Purkinje cell (primary cell): ENCODE data around the gene CFAP68. TPM values are rescaled to one million over a fixed set of nuclear protein-coding genes. Genes with fewer than 3 reads are reported as not detected.

Source experiments
- polyA plus RNA-seq: library from polyadenylated mRNA; unstranded; fragments of >200 nt; fragmentation: Nextera tagmentation; gene quantifications from 2 replicates; pipeline ENCODE4 v1.2.1, GENCODE V29; 2014

The CFAP68 gene, protein sequence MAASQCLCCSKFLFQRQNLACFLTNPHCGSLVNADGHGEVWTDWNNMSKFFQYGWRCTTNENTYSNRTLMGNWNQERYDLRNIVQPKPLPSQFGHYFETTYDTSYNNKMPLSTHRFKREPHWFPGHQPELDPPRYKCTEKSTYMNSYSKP
- 211 and 275 TPM in 2 replicates for polyA plus RNA-seq

DNA sequence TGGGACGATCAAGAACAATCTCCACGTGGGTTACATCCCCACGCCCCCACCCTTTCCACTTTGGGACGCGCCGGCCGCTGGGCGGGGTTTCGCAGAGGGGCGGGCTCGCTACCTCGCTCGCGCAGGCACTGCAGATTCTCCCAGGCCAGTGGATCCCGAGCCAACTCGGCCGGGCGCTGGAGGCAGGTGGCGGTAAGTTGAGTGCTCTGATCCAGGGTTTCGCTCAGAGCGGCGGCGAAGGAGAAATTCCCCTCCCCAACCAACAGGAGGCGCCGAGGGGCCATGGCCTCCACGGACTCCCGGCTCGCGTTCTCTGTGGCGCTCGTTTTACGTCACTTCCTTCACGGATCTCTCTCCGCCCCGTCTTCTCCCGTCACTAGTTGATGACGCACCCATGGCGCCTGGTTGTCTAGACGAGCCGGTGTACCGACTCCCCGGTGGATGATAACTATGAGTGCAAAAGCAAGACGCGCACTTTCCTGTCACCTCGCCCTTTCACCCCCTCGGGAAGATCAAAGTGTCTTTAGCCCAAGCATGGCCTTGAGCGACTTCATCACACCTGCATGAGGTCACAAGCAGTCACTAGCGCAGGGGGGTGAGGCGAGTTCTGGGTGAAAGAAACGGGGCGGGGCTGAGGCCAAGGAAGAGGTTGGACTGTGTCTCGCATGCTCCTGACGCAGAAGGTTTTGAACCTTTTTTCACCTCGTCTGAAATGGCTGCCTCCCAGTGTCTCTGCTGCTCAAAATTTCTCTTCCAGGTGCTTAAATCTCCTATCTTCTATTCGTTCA, at the start of gene CFAP68, which contains the start of gene FDXACB1:
TSS of gene CFAP68 (plus strand) at position 693 of the 788 bp plus-strand sequence. CDS start at position 713, 20 bp downstream.
TSS of gene FDXACB1 (minus strand) at position 317 of the 788 bp plus-strand sequence. CDS start at position 284, 33 bp downstream.

DNA sequence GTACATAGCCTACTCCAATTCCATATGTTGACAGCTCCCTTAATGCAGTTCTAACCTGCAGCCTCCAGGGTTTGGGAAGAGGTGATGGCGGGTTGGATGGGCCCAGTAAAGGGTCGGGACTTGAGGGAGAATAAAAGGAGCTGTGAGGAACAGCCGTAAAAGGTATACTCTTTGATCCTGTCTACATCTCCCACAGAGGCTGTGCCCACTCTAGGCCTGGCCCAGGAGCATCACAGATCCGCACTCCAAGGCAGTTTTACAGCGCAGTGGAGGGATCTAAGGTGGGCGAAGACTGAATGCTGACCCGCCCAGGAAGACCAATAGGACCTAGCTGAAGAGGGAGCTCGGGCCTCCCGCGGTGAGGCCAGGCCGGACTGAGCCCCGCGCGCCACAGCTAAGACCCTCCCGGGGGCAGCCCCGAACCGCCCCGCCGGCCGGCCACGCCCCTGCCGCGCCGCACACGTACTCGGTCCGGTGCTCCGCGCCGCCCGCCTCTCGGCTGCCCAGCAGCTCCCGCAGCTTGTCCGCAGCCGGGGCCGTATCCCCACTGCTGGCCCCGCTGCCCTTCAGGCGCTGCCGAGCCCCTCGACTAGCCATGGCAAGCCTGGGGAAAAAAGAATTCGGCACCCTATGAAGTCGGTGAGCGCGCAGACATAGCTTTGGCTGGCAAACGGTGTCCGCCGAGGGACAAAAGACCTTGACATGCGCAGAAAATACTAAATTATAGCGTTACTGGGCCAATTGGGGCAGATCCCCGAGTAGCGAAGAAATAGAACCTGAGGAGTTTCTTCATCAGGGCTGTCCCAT, 8.3 kb upstream of the CFAP68 start, which contains the start of gene ALG9:
TSS of gene ALG9 (minus strand) at position 696 of the 807 bp plus-strand sequence. CDS start at position 597, 99 bp downstream.

DNA sequence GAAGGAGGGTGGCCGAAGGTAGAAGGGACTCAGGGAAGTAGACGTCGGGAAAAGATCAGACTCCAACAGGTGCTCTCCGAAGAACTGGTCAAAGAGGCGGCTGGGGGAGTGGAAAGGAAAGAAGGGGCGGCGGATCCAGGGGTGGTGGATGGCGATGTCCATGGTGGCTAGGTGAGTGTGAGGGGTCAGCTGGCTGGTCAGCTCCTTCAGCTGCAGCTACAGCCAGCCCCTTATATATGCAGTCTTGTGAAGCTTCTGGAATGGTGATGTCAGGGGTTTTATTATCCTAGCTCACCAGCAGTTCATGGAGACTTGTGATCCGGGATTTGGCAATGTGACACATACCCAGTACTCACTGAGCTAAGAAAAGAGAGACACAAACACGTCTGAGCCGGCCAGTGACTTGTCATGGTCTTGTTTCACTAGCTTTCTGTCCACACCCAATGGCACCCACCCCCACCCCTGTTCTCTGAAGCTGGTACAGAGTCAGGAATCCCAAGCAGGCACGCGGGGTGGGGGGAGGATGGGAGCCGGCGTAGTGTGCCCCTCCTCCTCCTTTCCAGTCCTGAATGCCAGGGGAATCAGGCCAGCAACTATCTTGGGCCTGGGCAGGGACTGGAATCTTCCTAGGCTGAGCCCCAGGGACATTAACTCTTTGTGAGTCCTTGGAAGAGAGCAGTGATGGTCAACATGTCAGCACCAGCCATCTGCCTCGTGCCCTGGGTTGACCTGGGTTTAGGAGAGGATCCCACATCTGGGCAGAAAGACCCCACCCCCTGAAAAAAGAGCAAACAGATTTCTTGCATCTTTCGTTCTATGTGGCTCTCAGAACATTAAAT, 32.4 kb downstream of the CFAP68 start, which contains the start of gene CRYAB:
TSS of gene CRYAB (minus strand) at position 208 of the 839 bp plus-strand sequence. CDS start at position 162, 46 bp downstream.

DNA sequence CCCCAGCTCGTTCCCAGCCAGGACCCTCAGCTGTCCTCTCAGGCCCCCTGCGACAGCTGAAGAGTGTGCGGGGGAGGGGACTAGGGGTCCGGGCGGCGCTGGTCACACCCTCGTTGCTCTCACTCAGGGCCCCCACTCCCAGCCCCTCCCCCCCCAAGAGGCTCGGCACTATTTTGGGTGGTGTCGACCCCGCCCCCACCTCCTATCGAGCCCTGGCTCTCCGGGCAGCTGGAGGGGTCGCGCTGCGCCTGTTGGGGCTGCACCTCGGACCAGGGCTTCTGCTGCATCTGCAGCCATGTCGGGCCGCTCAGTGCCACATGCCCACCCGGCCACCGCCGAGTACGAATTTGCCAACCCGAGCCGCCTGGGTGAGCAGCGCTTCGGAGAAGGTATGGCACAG, 33.2 kb downstream of the CFAP68 start, which contains the start of gene HSPB2:
TSS of gene HSPB2 (plus strand) at position 200 of the 400 bp plus-strand sequence. CDS start at position 296, 96 bp downstream.

DNA sequence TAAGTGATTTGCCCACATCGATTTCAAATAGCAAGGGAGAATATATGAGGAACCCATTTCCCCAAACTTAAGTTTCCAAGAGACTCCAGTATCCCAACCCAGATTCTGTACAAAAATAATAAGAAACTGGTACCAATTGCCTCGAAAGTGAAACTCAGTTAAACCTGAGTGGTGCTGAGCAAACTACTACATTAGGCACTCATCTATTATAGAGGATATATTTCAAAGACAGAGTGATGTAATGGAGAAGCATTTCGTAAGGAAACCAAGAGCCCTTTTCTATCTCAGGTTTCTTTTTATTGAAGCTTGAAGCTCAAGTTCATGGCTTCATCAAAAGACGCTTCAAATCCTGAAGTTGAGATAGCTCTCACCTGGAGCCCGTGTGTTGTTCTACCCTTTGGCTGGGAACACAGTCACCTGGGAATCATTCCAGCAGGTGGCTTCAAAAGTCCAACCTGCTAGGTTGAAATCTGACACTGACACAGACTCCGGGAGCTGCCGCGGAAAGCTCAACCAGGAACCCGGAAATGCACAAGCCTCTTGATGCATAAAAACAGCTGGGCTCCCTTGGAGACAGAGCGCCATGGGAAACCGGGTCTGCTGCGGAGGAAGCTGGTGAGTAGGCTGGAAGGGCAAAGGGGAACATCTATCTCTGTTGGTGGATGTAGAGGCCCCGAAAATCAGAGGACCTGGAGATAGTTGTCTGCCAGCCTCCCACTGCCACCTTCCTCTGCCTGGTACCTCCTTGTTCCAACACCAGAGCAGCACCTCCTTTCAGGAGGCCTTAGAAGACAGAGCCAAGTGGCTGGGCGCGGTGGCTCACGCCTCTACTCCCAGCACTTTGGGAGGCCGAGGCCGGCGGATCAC, 39.3 kb downstream of the CFAP68 start, which contains the start of gene C11orf52:
TSS of gene C11orf52 (plus strand) at position 524 of the 867 bp plus-strand sequence. CDS start at position 584, 60 bp downstream.

Other genes starting within 250 kb of the CFAP68 start
- gene PPP2R1B, start 113.2 kb upstream of the CFAP68 start, polyA plus RNA-seq, result 2.4 and 3.3 TPM in 2 replicates
- gene ALG9, start 8.0 kb upstream of the CFAP68 start, polyA plus RNA-seq, result 26.4 and 30.2 TPM in 2 replicates
- gene FDXACB1, start 376 bp upstream of the CFAP68 start, polyA plus RNA-seq, result 1.7 and 3.2 TPM in 2 replicates
- 517 and 524 TPM in 2 replicates for gene CRYAB, start 32.2 kb downstream of the CFAP68 start, polyA plus RNA-seq
- 22.1 TPM in 2 replicates for gene HSPB2, start 33.2 kb downstream of the CFAP68 start, polyA plus RNA-seq
- gene C11orf52, start 39.4 kb downstream of the CFAP68 start, polyA plus RNA-seq, result 1.7 TPM in 1 of 2 replicates, not detected in the other
- 9.7 and 15.5 TPM in 2 replicates for gene DIXDC1, start 57.8 kb downstream of the CFAP68 start, polyA plus RNA-seq
- 42.0 and 43.3 TPM in 2 replicates for gene DLAT, start 145.9 kb downstream of the CFAP68 start, polyA plus RNA-seq
- 7.2 and 8.9 TPM in 2 replicates for gene PIH1D2, start 194.5 kb downstream of the CFAP68 start, polyA plus RNA-seq
- gene NKAPD1, start 194.8 kb downstream of the CFAP68 start, polyA plus RNA-seq, result 25.6 and 41.2 TPM in 2 replicates
- 348 and 471 TPM in 2 replicates for gene TIMM8B, start 207.2 kb downstream of the CFAP68 start, polyA plus RNA-seq
- gene SDHD, start 207.3 kb downstream of the CFAP68 start, polyA plus RNA-seq, result 344 and 445 TPM in 2 replicates